Measurements from ENCODE around the gene CHIT1.

The CHIT1 gene

GRCh38 chr1:203179667-203180005, 49.8 kb downstream of the CHIT1 start:
- Histone ChIP-seq H3K36me3 (ENCODE audit: insufficient read depth, low read length) (no peaks in the 10 kb centered on the region), H3K4me3 (no peak overlapping the region), H3K27ac (no peak overlapping the region), H3K9ac (ENCODE audit: insufficient read length) (no peak overlapping the region), H3K9me3 (ENCODE audit: low read depth, low read length) (no peaks in the 10 kb centered on the region)
- no peak for DNase-seq (ENCODE audit: low read depth, low spot score)
- no peak for TF ChIP-seq EZH2 (IDR thresholded peaks at IDR 0.05)
- no peak for TF ChIP-seq POLR2AphosphoS5 (IDR thresholded peaks at IDR 0.05; ENCODE audit: borderline replicate concordance, low read depth, low read length)
- no peak for TF ChIP-seq FOXP2 (optimal IDR thresholded peaks at IDR 0.05; ENCODE audit: control extremely low read depth, extremely low read length, insufficient read depth)

- no peak overlapping the region for H3K9ac ChIP-seq (ENCODE audit: insufficient read length)
- no peak overlapping the region for H3K4me3 ChIP-seq
- no peaks in the 10 kb centered on the region for H3K36me3 ChIP-seq (ENCODE audit: insufficient read depth, low read length)
- H3K9me3 ChIP-seq (ENCODE audit: low read depth, low read length): no peaks in the 10 kb centered on the region
- TF ChIP-seq POLR2AphosphoS5 (IDR thresholded peaks at IDR 0.05; ENCODE audit: borderline replicate concordance, low read depth, low read length) (no peak), FOXP2 (optimal IDR thresholded peaks at IDR 0.05; ENCODE audit: control extremely low read depth, extremely low read length, insufficient read depth) (no peak), EZH2 (IDR thresholded peaks at IDR 0.05) (no peak)
- no peak for DNase-seq (ENCODE audit: low read depth, low spot score)
- no peak overlapping the region for H3K27ac ChIP-seq
Observed at GRCh38 chr1:203178821-203179666, 50.4 kb downstream of the CHIT1 start.

DNA sequence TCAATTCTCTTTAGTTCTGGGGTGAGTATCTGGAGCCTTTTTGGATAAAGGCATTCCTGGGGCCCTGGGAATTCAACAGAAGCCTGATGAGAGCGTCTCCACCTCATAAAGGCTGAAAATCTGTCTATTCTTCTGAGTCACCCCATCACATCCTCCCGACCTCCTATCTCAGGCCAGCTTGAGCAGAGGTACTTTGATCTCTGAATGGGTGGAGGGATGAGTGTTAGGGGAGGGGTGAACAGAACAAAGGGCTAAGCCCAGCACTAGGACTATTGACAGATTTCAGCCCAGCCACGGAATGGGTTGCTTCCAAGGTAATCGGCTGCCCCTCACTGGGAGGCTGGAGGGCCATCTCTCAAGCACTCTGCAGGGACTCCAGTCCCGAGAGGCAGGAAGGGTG, 51.4 kb downstream of the CHIT1 start:
- no peaks in the 10 kb centered on the region for H3K9me3 ChIP-seq (ENCODE audit: low read depth, low read length)
- TF ChIP-seq POLR2AphosphoS5 (IDR thresholded peaks at IDR 0.05; ENCODE audit: borderline replicate concordance, low read depth, low read length) (no peak), FOXP2 (optimal IDR thresholded peaks at IDR 0.05; ENCODE audit: control extremely low read depth, extremely low read length, insufficient read depth) (no peak), EZH2 (IDR thresholded peaks at IDR 0.05) (no peak)
- H3K27ac ChIP-seq: no peak overlapping the region
- H3K4me3 ChIP-seq: no peak overlapping the region
- DNase-seq (ENCODE audit: low read depth, low spot score): no peak
- no peaks in the 10 kb centered on the region for H3K36me3 ChIP-seq (ENCODE audit: insufficient read depth, low read length)
- no peak overlapping the region for H3K9ac ChIP-seq (ENCODE audit: insufficient read length)

GRCh38 chr1:203177470-203178039, 51.9 kb downstream of the CHIT1 start:
- H3K9me3 ChIP-seq (ENCODE audit: low read depth, low read length): no peaks in the 10 kb centered on the region
- H3K4me3 ChIP-seq: no peak overlapping the region
- no peaks in the 10 kb centered on the region for H3K36me3 ChIP-seq (ENCODE audit: insufficient read depth, low read length)
- TF ChIP-seq EZH2 (IDR thresholded peaks at IDR 0.05) (no peak), POLR2AphosphoS5 (IDR thresholded peaks at IDR 0.05; ENCODE audit: borderline replicate concordance, low read depth, low read length) (no peak), FOXP2 (optimal IDR thresholded peaks at IDR 0.05; ENCODE audit: control extremely low read depth, extremely low read length, insufficient read depth) (no peak)
- H3K9ac ChIP-seq (ENCODE audit: insufficient read length): no peak overlapping the region
- no peak for DNase-seq (ENCODE audit: low read depth, low spot score)
- H3K27ac ChIP-seq: no peak overlapping the region

- DNase-seq (ENCODE audit: low read depth, low spot score): no peak
- Histone ChIP-seq H3K36me3 (ENCODE audit: insufficient read depth, low read length) (no peaks in the 10 kb centered on the region), H3K9me3 (ENCODE audit: low read depth, low read length) (no peaks in the 10 kb centered on the region), H3K4me3 (no peak overlapping the region), H3K9ac (ENCODE audit: insufficient read length) (no peak overlapping the region), H3K27ac (no peak overlapping the region)
- TF ChIP-seq FOXP2 (optimal IDR thresholded peaks at IDR 0.05; ENCODE audit: control extremely low read depth, extremely low read length, insufficient read depth): no peak
- no peak for TF ChIP-seq POLR2AphosphoS5 (IDR thresholded peaks at IDR 0.05; ENCODE audit: borderline replicate concordance, low read depth, low read length)
- no peak for TF ChIP-seq EZH2 (IDR thresholded peaks at IDR 0.05)
Observed at GRCh38 chr1:203177036-203177405, 52.5 kb downstream of the CHIT1 start.

DNA sequence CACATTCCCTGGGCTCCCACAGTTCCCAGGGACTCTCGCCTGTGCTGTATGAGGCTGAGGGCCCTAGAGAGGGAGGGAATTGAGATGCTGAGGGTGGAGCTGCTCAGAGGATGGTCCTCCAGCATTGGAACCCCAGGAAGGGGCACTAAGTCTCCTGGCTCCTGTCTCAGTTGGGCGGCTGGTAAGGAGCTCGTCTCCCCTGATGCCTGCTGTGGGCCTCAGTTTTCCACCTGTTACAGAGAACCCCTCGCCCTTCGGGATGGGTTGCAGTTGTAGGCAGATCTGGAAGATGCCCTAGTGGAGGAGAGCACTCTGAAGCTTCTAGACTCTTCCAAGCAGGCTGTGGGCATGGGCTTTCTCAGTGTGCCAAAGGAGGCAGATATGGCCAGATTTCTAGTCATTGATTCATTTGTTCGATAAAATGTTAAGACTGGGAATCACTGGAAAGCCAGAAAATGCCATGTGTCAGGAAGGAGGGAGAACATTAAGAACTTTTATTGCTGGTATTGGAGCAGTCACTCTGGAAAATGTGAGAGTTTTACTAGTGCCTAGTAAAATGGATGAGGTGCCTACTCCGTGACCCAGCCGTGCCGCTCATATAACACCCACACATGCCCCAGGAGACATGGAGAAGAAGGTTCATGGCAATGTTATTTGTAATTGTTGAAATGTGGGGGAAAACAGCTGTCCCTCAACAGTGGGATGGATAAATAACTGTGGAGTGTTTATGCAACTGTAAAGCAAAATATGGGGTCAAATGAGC, 53.0 kb downstream of the CHIT1 start:
- Histone ChIP-seq H3K27ac (no peak overlapping the region), H3K9me3 (ENCODE audit: low read depth, low read length) (no peaks in the 10 kb centered on the region), H3K9ac (ENCODE audit: insufficient read length) (no peak overlapping the region), H3K36me3 (ENCODE audit: insufficient read depth, low read length) (no peaks in the 10 kb centered on the region), H3K4me3 (no peak overlapping the region)
- TF ChIP-seq EZH2 (IDR thresholded peaks at IDR 0.05) (no peak), POLR2AphosphoS5 (IDR thresholded peaks at IDR 0.05; ENCODE audit: borderline replicate concordance, low read depth, low read length) (no peak), FOXP2 (optimal IDR thresholded peaks at IDR 0.05; ENCODE audit: control extremely low read depth, extremely low read length, insufficient read depth) (no peak)
- no peak for DNase-seq (ENCODE audit: low read depth, low spot score)

GRCh38 chr1:203175827-203176241, 53.6 kb downstream of the CHIT1 start:
- Histone ChIP-seq H3K4me3 (no peak overlapping the region), H3K9me3 (ENCODE audit: low read depth, low read length) (no peaks in the 10 kb centered on the region), H3K36me3 (ENCODE audit: insufficient read depth, low read length) (no peaks in the 10 kb centered on the region), H3K27ac (no peak overlapping the region), H3K9ac (ENCODE audit: insufficient read length) (no peak overlapping the region)
- DNase-seq (ENCODE audit: low read depth, low spot score): no peak
- TF ChIP-seq EZH2 (IDR thresholded peaks at IDR 0.05): no peak

GRCh38 chr1:203175237-203175826, 54.1 kb downstream of the CHIT1 start, which contains the start of gene MYBPH:
Gene MYBPH, minus strand, starts transcription at chr1:203175826. Its CDS starts 71 bp downstream, at chr1:203175755.
- no peak for DNase-seq (ENCODE audit: low read depth, low spot score)
- H3K9me3 ChIP-seq (ENCODE audit: low read depth, low read length): no peaks in the 10 kb centered on the region
- no peak within 1 kb of the TSS for H3K27ac ChIP-seq
- H3K4me3 ChIP-seq: no peak within 1 kb of the TSS
- TF ChIP-seq POLR2AphosphoS5 (IDR thresholded peaks at IDR 0.05; ENCODE audit: borderline replicate concordance, low read depth, low read length) (no peak), FOXP2 (optimal IDR thresholded peaks at IDR 0.05; ENCODE audit: control extremely low read depth, extremely low read length, insufficient read depth) (no peak), EZH2 (IDR thresholded peaks at IDR 0.05) (no peak)
- H3K9ac ChIP-seq (ENCODE audit: insufficient read length): no peak within 1 kb of the TSS
- no peaks in the 10 kb centered on the region for H3K36me3 ChIP-seq (ENCODE audit: insufficient read depth, low read length)
